ENCODE measurements around the gene RANBP17. TPM values are rescaled to one million over a fixed set of nuclear protein-coding genes. Genes with fewer than 3 reads are reported as not detected.

Gene RANBP17
- polyA plus RNA-seq, 1 of the 3 experiments (the other 2 are of a cell fraction), result 6.0 TPM

DNA sequence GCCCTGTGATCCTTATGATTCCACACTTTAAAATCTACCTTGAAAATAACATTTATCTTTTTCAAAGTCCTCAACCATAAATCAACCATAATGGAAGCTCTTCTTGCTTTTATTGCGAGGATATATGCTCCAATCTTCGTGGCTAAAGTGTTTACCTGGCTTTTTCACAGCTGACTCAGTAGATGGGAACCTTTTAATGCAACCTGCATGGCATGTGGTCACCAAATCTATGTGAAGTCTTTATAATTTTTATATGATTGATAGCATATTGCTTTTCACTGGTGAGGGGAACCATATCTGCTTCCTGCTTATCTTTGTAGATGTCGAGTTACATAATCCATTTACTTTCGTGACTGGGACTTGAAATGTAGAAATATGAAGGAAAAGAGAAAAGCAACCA is 400.1 kb downstream of the RANBP17 start:
- Histone ChIP-seq H4K20me1 (ENCODE audit: insufficient read depth) (no peaks in the 10 kb centered on the region), H3K9me2 (no peaks in the 10 kb centered on the region), H3F3A (replicated peaks; ENCODE audit: insufficient read depth) (no peaks in the 10 kb centered on the region), H3K36me3 (replicated peaks in 1 of 2; ENCODE audit: control insufficient read depth in 1 of 2, insufficient read depth in 2 of 2, low read length in 1 of 2) (no peaks in the 10 kb centered on the region), H3K9ac (no peak overlapping the region), H3K27me3 (ENCODE audit: insufficient read depth) (no peaks in the 10 kb centered on the region), H2AFZ (ENCODE audit: low read depth) (no peak overlapping the region), H3K4me1 (ENCODE audit: control insufficient read depth in 1 of 2, insufficient read depth in 2 of 2, low read depth in 1 of 2, low read length in 1 of 2) (no peaks in the 10 kb centered on the region), H3K9me3 (no peaks in the 10 kb centered on the region), H3K79me2 (ENCODE audit: insufficient read depth) (no peaks in the 10 kb centered on the region), H3K4me3 (ENCODE audit: low read depth in 2 of 2, low read length in 1 of 2) (no peak overlapping the region), H3K27ac (ENCODE audit: low read depth in 2 of 2, low read length in 1 of 2) (no peak overlapping the region), H3K4me2 (no peak overlapping the region)
- POLR2A ChIA-PET, result no interaction called here
- TF ChIP-seq RXRA (IDR thresholded peaks at IDR 0.05; ENCODE audit: borderline replicate concordance, low read depth) (no peak), EZH2phosphoT487 (IDR thresholded peaks at IDR 0.05; ENCODE audit: borderline replicate concordance, low read depth) (no peak), MXI1 (IDR thresholded peaks at IDR 0.05; ENCODE audit: low read depth, low read length) (no peak)
- TF ChIP-seq, protein P1, sequence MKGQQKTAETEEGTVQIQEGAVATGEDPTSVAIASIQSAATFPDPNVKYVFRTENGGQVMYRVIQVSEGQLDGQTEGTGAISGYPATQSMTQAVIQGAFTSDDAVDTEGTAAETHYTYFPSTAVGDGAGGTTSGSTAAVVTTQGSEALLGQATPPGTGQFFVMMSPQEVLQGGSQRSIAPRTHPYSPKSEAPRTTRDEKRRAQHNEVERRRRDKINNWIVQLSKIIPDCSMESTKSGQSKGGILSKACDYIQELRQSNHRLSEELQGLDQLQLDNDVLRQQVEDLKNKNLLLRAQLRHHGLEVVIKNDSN (IDR thresholded peaks at IDR 0.05; ENCODE audit: borderline replicate concordance, low read depth), result no peak
- DNase-seq, result no peak
- 81% methylated on average over 4 of the region's 4 CpGs for WGBS (ENCODE audit: low lambda C conversion rate)
- CTCF ChIA-PET, result interaction anchor here (0.6 to 2.8 kb wide), 7 partner anchors 11 to 121 kb away, joined by 3 to 13 read pairs (median 4); no protein-coding TSS in a partner anchor

DNA sequence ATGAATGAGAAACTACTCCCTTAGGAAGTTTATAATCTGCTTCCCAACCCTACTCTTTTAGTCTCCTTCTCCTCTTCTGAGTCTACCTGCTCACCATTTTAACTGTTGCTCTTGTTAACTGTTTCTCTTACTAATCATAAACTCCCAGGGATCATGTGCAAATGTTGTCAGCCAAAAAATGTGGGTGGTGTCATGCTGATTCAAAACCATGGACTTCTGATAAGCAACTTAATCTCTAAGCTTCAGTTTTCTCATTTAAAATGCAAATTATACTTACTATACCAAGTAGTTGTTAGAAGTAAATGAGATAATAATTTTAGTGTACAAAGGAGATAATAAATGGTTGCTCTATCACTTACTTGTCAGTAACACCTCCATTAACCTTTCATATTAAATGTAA is 401.4 kb downstream of the RANBP17 start:
- no peaks in the 10 kb centered on the region for H3K79me2 ChIP-seq (ENCODE audit: insufficient read depth)
- ChIA-PET CTCF (interaction anchor here (0.7 to 2.8 kb wide), 3 partner anchors 9 to 37 kb away, joined by 3 to 13 read pairs (median 3); no protein-coding TSS in a partner anchor), POLR2A (no interaction called here)
- no peaks in the 10 kb centered on the region for H3K9me3 ChIP-seq
- H3K4me1 ChIP-seq (ENCODE audit: control insufficient read depth in 1 of 2, insufficient read depth in 2 of 2, low read depth in 1 of 2, low read length in 1 of 2), result no peaks in the 10 kb centered on the region
- TF ChIP-seq GATA2 (CRISPR knock-in tag; IDR thresholded peaks at IDR 0.05) (no peak), RCOR1 (IDR thresholded peaks at IDR 0.05; ENCODE audit: low read length) (no peak), FOXJ3 (CRISPR knock-in tag; IDR thresholded peaks at IDR 0.05) (no peak), MXI1 (IDR thresholded peaks at IDR 0.05; ENCODE audit: low read depth, low read length) (no peak), YY1 (IDR thresholded peaks at IDR 0.05; ENCODE audit: low read depth) (no peak), TEAD4 (IDR thresholded peaks at IDR 0.05; ENCODE audit: borderline replicate concordance, insufficient read depth) (no peak), NFIC (IDR thresholded peaks at IDR 0.05; ENCODE audit: borderline replicate concordance) (no peak), EP300 (IDR thresholded peaks at IDR 0.05; ENCODE audit: borderline replicate concordance in 1 of 2, low read depth in 1 of 2, low read length in 1 of 2) (no peak), MEF2A (IDR thresholded peaks at IDR 0.05; ENCODE audit: borderline replicate concordance, low read depth) (no peak), GABPA (IDR thresholded peaks at IDR 0.05; ENCODE audit: low read depth) (no peak), POLR2AphosphoS5 (IDR thresholded peaks at IDR 0.05; ENCODE audit: low read depth, low read length) (no peak), TCF12 (IDR thresholded peaks at IDR 0.05) (no peak)
- TF ChIP-seq, protein P2, sequence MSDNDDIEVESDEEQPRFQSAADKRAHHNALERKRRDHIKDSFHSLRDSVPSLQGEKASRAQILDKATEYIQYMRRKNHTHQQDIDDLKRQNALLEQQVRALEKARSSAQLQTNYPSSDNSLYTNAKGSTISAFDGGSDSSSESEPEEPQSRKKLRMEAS (IDR thresholded peaks at IDR 0.05; ENCODE audit: low read depth), result no peak
- TF ChIP-seq, protein P3, sequence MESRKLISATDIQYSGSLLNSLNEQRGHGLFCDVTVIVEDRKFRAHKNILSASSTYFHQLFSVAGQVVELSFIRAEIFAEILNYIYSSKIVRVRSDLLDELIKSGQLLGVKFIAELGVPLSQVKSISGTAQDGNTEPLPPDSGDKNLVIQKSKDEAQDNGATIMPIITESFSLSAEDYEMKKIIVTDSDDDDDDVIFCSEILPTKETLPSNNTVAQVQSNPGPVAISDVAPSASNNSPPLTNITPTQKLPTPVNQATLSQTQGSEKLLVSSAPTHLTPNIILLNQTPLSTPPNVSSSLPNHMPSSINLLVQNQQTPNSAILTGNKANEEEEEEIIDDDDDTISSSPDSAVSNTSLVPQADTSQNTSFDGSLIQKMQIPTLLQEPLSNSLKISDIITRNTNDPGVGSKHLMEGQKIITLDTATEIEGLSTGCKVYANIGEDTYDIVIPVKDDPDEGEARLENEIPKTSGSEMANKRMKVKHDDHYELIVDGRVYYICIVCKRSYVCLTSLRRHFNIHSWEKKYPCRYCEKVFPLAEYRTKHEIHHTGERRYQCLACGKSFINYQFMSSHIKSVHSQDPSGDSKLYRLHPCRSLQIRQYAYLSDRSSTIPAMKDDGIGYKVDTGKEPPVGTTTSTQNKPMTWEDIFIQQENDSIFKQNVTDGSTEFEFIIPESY (IDR thresholded peaks at IDR 0.05; ENCODE audit: borderline replicate concordance, low read depth), result no peak
- TF ChIP-seq, protein P4, sequence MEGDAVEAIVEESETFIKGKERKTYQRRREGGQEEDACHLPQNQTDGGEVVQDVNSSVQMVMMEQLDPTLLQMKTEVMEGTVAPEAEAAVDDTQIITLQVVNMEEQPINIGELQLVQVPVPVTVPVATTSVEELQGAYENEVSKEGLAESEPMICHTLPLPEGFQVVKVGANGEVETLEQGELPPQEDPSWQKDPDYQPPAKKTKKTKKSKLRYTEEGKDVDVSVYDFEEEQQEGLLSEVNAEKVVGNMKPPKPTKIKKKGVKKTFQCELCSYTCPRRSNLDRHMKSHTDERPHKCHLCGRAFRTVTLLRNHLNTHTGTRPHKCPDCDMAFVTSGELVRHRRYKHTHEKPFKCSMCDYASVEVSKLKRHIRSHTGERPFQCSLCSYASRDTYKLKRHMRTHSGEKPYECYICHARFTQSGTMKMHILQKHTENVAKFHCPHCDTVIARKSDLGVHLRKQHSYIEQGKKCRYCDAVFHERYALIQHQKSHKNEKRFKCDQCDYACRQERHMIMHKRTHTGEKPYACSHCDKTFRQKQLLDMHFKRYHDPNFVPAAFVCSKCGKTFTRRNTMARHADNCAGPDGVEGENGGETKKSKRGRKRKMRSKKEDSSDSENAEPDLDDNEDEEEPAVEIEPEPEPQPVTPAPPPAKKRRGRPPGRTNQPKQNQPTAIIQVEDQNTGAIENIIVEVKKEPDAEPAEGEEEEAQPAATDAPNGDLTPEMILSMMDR (IDR thresholded peaks at IDR 0.05), result no peak
- TF ChIP-seq, protein P5, sequence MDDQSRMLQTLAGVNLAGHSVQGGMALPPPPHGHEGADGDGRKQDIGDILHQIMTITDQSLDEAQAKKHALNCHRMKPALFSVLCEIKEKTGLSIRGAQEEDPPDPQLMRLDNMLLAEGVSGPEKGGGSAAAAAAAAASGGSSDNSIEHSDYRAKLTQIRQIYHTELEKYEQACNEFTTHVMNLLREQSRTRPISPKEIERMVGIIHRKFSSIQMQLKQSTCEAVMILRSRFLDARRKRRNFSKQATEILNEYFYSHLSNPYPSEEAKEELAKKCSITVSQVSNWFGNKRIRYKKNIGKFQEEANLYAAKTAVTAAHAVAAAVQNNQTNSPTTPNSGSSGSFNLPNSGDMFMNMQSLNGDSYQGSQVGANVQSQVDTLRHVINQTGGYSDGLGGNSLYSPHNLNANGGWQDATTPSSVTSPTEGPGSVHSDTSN (IDR thresholded peaks at IDR 0.05), result no peak
- H3K27me3 ChIP-seq (ENCODE audit: insufficient read depth), result no peaks in the 10 kb centered on the region
- H2AFZ ChIP-seq (ENCODE audit: low read depth), result no peak overlapping the region
- H4K20me1 ChIP-seq (ENCODE audit: insufficient read depth), result no peaks in the 10 kb centered on the region
- no peaks in the 10 kb centered on the region for H3F3A ChIP-seq (replicated peaks; ENCODE audit: insufficient read depth)
- no peaks in the 10 kb centered on the region for H3K36me3 ChIP-seq (replicated peaks in 1 of 2; ENCODE audit: control insufficient read depth in 1 of 2, insufficient read depth in 2 of 2, low read length in 1 of 2)
- no peak overlapping the region for H3K4me2 ChIP-seq
- H3K27ac ChIP-seq (ENCODE audit: low read depth in 2 of 2, low read length in 1 of 2), result no peak overlapping the region
- no peak overlapping the region for H3K4me3 ChIP-seq (ENCODE audit: low read depth in 2 of 2, low read length in 1 of 2)
- H3K9me2 ChIP-seq, result no peaks in the 10 kb centered on the region
- no peak overlapping the region for H3K9ac ChIP-seq
- DNase-seq, result no peak

All from SK-N-SH (cell line).